ENCODE results near the gene FSTL5. TPM values are rescaled to one million over a fixed set of nuclear protein-coding genes. Genes with fewer than 3 reads are reported as not detected.

The FSTL5 gene
- total RNA-seq, 4 donors from 2014 or later: not detected

DNA sequence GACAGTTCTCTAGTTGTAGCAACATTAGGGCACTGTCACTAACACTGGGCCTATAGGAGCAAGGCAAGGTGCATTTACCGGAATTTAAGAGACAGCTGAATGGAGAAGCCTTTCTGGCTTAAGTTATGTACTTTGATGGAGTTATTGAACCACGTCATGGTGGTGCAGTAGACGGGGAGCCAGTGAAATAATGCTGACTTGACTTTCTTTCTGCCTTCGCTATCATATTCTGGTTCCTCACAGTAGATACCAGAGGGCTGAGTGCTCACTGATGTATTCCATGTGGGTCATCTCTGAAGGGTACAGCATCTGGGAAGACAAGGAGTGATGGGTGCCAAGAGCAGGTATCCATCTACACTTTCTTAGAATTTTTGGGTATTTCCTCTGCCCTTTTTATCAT, 802.8 kb downstream of the FSTL5 start:
- DNase-seq: no peak
- intact Hi-C loops (cut with DNase I; ENCODE audit: low total_unique reads): no loop called here
- H3K4me3 ChIP-seq: no peak overlapping the region
- in situ Hi-C loops (cut with MboI; ENCODE audit: low sequenced_read_pairs in 4 of 4): no loop called here
- no peaks in the 10 kb centered on the region for H3K36me3 ChIP-seq
- no peaks in the 10 kb centered on the region for H3K4me1 ChIP-seq
- H3K9me3 ChIP-seq: no peaks in the 10 kb centered on the region
- TF ChIP-seq POLR2A (IDR thresholded peaks at IDR 0.05) (no peak), CTCF (IDR thresholded peaks at IDR 0.05 in 4 of 5, conservative IDR thresholded peaks at IDR 0.05 in 1 of 5) (no peak)
- no peak overlapping the region for H3K27ac ChIP-seq
- no peak for ATAC-seq
- H3K27me3 ChIP-seq: no peaks in the 10 kb centered on the region

- intact Hi-C loops (cut with DNase I; ENCODE audit: low total_unique reads) (no loop called here), in situ Hi-C loops (cut with MboI; ENCODE audit: low sequenced_read_pairs in 4 of 4) (no loop called here)
- ATAC-seq: no peak
- Histone ChIP-seq H3K27ac (no peak overlapping the region), H3K4me3 (no peak overlapping the region), H3K9me3 (no peaks in the 10 kb centered on the region), H3K4me1 (no peaks in the 10 kb centered on the region), H3K27me3 (no peaks in the 10 kb centered on the region), H3K36me3 (no peaks in the 10 kb centered on the region)
- DNase-seq: no peak
- TF ChIP-seq CTCF (IDR thresholded peaks at IDR 0.05 in 4 of 5, conservative IDR thresholded peaks at IDR 0.05 in 1 of 5) (no peak), POLR2A (IDR thresholded peaks at IDR 0.05) (no peak)
Measured at GRCh38 chr4:161359491-161359890, 804.3 kb downstream of the FSTL5 start.

GRCh38 chr4:161356351-161356750, 807.4 kb downstream of the FSTL5 start:
- H3K36me3 ChIP-seq: no peaks in the 10 kb centered on the region
- in situ Hi-C loops (cut with MboI; ENCODE audit: low sequenced_read_pairs in 4 of 4): no loop called here
- intact Hi-C loops (cut with DNase I; ENCODE audit: low total_unique reads): no loop called here
- no peaks in the 10 kb centered on the region for H3K4me1 ChIP-seq
- no peaks in the 10 kb centered on the region for H3K9me3 ChIP-seq
- no peak overlapping the region for H3K27ac ChIP-seq
- no peak overlapping the region for H3K4me3 ChIP-seq
- ATAC-seq: no peak
- DNase-seq: no peak
- no peaks in the 10 kb centered on the region for H3K27me3 ChIP-seq
- TF ChIP-seq POLR2A (IDR thresholded peaks at IDR 0.05) (no peak), CTCF (IDR thresholded peaks at IDR 0.05 in 4 of 5, conservative IDR thresholded peaks at IDR 0.05 in 1 of 5) (no peak)

DNA sequence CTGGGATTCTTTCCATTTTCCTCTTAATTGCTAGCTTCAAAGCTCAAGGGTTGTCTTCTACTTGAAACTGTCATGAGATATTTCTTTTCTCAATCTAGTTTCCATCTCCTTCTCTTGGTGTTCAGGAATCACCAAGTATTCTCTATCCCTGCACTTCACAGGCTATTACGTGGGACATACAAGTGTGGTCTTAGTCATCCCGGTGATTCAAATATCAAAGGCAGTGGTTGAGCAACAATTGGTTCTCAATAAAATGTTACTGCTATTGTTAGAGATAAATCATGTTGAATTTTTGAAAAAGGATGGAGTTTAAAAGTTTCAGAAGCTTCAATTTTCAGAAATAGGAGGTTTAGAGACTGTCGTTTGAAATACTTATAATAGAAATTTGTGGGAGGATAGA, 812.9 kb downstream of the FSTL5 start:
- H3K9me3 ChIP-seq: no peaks in the 10 kb centered on the region
- H3K36me3 ChIP-seq: no peaks in the 10 kb centered on the region
- intact Hi-C loops (cut with DNase I; ENCODE audit: low total_unique reads): no loop called here
- no peak overlapping the region for H3K27ac ChIP-seq
- H3K4me3 ChIP-seq: no peak overlapping the region
- in situ Hi-C loops (cut with MboI; ENCODE audit: low sequenced_read_pairs in 4 of 4): no loop called here
- H3K27me3 ChIP-seq: no peaks in the 10 kb centered on the region
- ATAC-seq: no peak
- no peak for DNase-seq
- TF ChIP-seq CTCF (IDR thresholded peaks at IDR 0.05 in 4 of 5, conservative IDR thresholded peaks at IDR 0.05 in 1 of 5) (no peak), POLR2A (IDR thresholded peaks at IDR 0.05) (no peak)
- H3K4me1 ChIP-seq: no peaks in the 10 kb centered on the region

DNA sequence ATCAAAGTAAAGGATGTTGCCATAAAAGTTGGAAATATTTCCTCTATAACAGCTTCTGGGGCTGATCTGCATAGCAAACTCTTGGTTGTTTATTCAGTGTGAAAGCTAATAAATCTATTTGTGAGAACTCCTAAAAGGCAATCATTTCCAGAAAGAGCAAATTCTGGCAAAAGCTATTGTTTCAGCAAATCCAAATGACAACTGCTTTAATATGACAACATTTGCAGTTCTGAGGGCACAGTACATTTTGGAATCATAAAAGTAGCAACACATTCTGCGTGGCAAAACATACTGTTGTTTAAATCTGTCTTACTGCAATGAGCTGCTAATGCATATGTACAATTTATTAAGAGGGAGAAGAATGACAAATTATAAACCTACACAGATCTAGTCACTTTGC, 818.1 kb downstream of the FSTL5 start:
- intact Hi-C loops (cut with DNase I; ENCODE audit: low total_unique reads) (no loop called here), in situ Hi-C loops (cut with MboI; ENCODE audit: low sequenced_read_pairs in 4 of 4) (no loop called here)
- ATAC-seq: no peak
- no peaks in the 10 kb centered on the region for H3K4me1 ChIP-seq
- H3K4me3 ChIP-seq: no peak overlapping the region
- H3K36me3 ChIP-seq: no peaks in the 10 kb centered on the region
- no peak overlapping the region for H3K27ac ChIP-seq
- no peak for DNase-seq
- TF ChIP-seq CTCF (IDR thresholded peaks at IDR 0.05 in 4 of 5, conservative IDR thresholded peaks at IDR 0.05 in 1 of 5) (no peak), POLR2A (IDR thresholded peaks at IDR 0.05) (no peak)
- no peaks in the 10 kb centered on the region for H3K9me3 ChIP-seq
- H3K27me3 ChIP-seq: no peaks in the 10 kb centered on the region
